Ovary (tissue), 9 donors: ENCODE results near the gene ADORA1. TPM values are rescaled to one million over a fixed set of nuclear protein-coding genes. Genes with fewer than 3 reads are reported as not detected.

ENCODE experiments used
- DNase-seq, 5 donors: peaks; one replicate each; pipeline ENCODE4 v3.0.0-alpha.2; 2019 to 2020
- H3K27ac ChIP-seq, 2 donors: fragments of 200-600 bp; one replicate each; pipeline versions ENCODE4 v1.5.1 to v1.8.0; 2019 to 2022
- H3K27me3 ChIP-seq: fragments of 200-600 bp; one replicate; pipeline ENCODE4 v1.8.0; 2022
- H3K36me3 ChIP-seq: fragments of 200-600 bp; sonication (generic); one replicate; pipeline ENCODE4 v1.5.1; 2019
- H3K4me1 ChIP-seq: one replicate; pipeline ENCODE4 v1.8.1; 2013; ENCODE audit warnings: mild to moderate bottlenecking, moderate library complexity; ENCODE audit not compliant: insufficient read depth
- H3K4me3 ChIP-seq: fragments of 200-600 bp; sonication (generic); one replicate; pipeline ENCODE4 v1.5.1; 2017
- H3K9me3 ChIP-seq, 2 donors: fragments of 200-600 bp in 1 of 2; sonication (generic) in 1 of 2; one replicate each; pipeline versions ENCODE4 v1.5.1 to v1.8.1; 2013 to 2019; ENCODE audit warnings: mild to moderate bottlenecking in 1 of 2, moderate library complexity in 1 of 2
- CTCF ChIP-seq, 3 donors: fragments of 450-650 bp in 2 of 3; fragments of 200-600 bp in 1 of 3; IDR thresholded peaks; one replicate each; pipeline versions ENCODE4 v1.5.1 to v1.8.0; 2016 to 2022; ENCODE audit warnings: antibody characterized with exemption in 3 of 3, mild to moderate bottlenecking in 1 of 3
- EP300 ChIP-seq: sonication (generic); formaldehyde crosslinking; IDR thresholded peaks from one replicate; pipeline ENCODE4 v1.6.1; 2017; ENCODE audit warnings: antibody characterized with exemption
- POLR2A ChIP-seq: fragments of 450-650 bp; IDR thresholded peaks from one replicate; pipeline ENCODE4 v1.6.1; 2017; ENCODE audit warnings: antibody characterized with exemption, mild to moderate bottlenecking, moderate library complexity
- whole genome bisulfite sequencing, 3 donors: extraction: QIAGEN DNeasy Blood & Tissue Kit in 1 of 3; methylation state at CpG; one replicate each; pipeline versions ENCODE4 v1.1.5 to v1.1.7; 2013 to 2017; 5-methylcytosine and 5-hydroxymethylcytosine counted together
- intact Hi-C, 4 donors: fragments of 100-400 bp; cut with DNase I; formaldehyde crosslinking; loops; one replicate each; pipeline versions ENCODE4 v1.11.0 to v1.15.1; 2022 to 2023
- polyA plus RNA-seq, 2 donors: library from polyadenylated mRNA; stranded (reverse); fragments of 200-250 nt in 1 of 2; fragments of 350-450 nt in 1 of 2; fragmentation: Illumina TruSeq in 1 of 2; extraction: RNeasy Lipid Tissue Mini Kit (QIAGEN cat#74804) in 1 of 2; gene quantifications; one replicate each; pipeline ENCODE4 v1.2.3, GENCODE V29; 2013 to 2014
- total RNA-seq, 7 donors: library from RNA; depleted of rRNA in 2 of 7; stranded (reverse); fragments of >200 nt in 2 of 7; fragmentation: NEBNext Ultra II Directional in 3 of 7; extraction: Animal tissue kit (Norgen Biotek cat#: 25700) in 3 of 7; gene quantifications; one replicate each; pipeline versions ENCODE4 v1.1.0 to v1.2.4, GENCODE V29; 2016 to 2023
- donor health status: DM: no; HTN: no; CAD: no; lungs with moderate emphysema.
- donor health status: DM: no; HTN: no; CAD: no.
- donor health status: Bipolar disorder and iron deficiency.
- donor health status: DM: yes; HTN: yes; CAD: no.
- donor health status: DM: no; HTN: no; CAD: no.
- donor health status: DM: yes; HTN: yes; CAD: no.

ADORA1 gene
- total and polyA plus RNA-seq, 9 donors: 0.15 to 1.3 (median 0.60) TPM

GRCh38 chr1:203161703-203162102, 34.2 kb downstream of the ADORA1 start:
- TF ChIP-seq EP300 (no peak), CTCF (IDR thresholded peaks at IDR 0.05) (no peak), POLR2A (no peak)
- Histone ChIP-seq H3K36me3 (no peaks in the 10 kb centered on the region), H3K27ac (no peak overlapping the region), H3K9me3 (no peaks in the 10 kb centered on the region), H3K27me3 (no peaks in the 10 kb centered on the region), H3K4me3 (no peak overlapping the region), H3K4me1 (no peaks in the 10 kb centered on the region)
- intact Hi-C loops: no loop called here
- 91 to 93% (median 93%) methylated on average over 11 of the region's 11 CpGs for WGBS, 3 donors
- DNase-seq: no peak

GRCh38 chr1:203162403-203162802, 34.9 kb downstream of the ADORA1 start:
- 64 to 79% (median 75%) methylated on average over 1 of the region's 1 CpG for WGBS, 3 donors
- Histone ChIP-seq H3K36me3 (no peaks in the 10 kb centered on the region), H3K4me3 (no peak overlapping the region), H3K27ac (no peak overlapping the region), H3K4me1 (no peaks in the 10 kb centered on the region), H3K27me3 (no peaks in the 10 kb centered on the region), H3K9me3 (no peaks in the 10 kb centered on the region)
- TF ChIP-seq EP300 (no peak), CTCF (IDR thresholded peaks at IDR 0.05) (no peak), POLR2A (no peak)
- intact Hi-C loops: no loop called here
- DNase-seq: no peak

GRCh38 chr1:203163891-203164635, 36.5 kb downstream of the ADORA1 start:
- 53 to 65% (median 56%) methylated on average over 7 of the region's 7 CpGs for WGBS, 3 donors
- intact Hi-C loops: no loop called here
- no peak overlapping the region for H3K4me3 ChIP-seq
- DNase-seq: no peak
- no peaks in the 10 kb centered on the region for H3K4me1 ChIP-seq
- no peaks in the 10 kb centered on the region for H3K9me3 ChIP-seq
- no peaks in the 10 kb centered on the region for H3K36me3 ChIP-seq
- no peaks in the 10 kb centered on the region for H3K27me3 ChIP-seq
- H3K27ac ChIP-seq: no peak overlapping the region
- TF ChIP-seq EP300 (no peak), CTCF (IDR thresholded peaks at IDR 0.05) (no peak), POLR2A (no peak)

GRCh38 chr1:203165101-203165799, 37.7 kb downstream of the ADORA1 start:
- TF ChIP-seq CTCF (IDR thresholded peaks at IDR 0.05) (no peak), EP300 (no peak), POLR2A (no peak)
- no peaks in the 10 kb centered on the region for H3K4me1 ChIP-seq
- no peak overlapping the region for H3K27ac ChIP-seq
- H3K27me3 ChIP-seq: no peaks in the 10 kb centered on the region
- H3K9me3 ChIP-seq: no peaks in the 10 kb centered on the region
- no peak overlapping the region for H3K4me3 ChIP-seq
- intact Hi-C loops: no loop called here
- WGBS, 3 donors: 93 to 94% (median 94%) methylated on average over 28 of the region's 28 CpGs
- H3K36me3 ChIP-seq: no peaks in the 10 kb centered on the region
- no peak for DNase-seq
